ENCODE data around the gene TMEM151B. TPM values are rescaled to one million over a fixed set of nuclear protein-coding genes. Genes with fewer than 3 reads are reported as not detected.
"Not testable (repeated sequence)": the region's sequence is repeated elsewhere in the genome, so short reads cannot be mapped to it uniquely, and the experiment has no call there.

TMEM151B gene
- total and polyA plus RNA-seq, 5 donors = 0.26 to 1.1 (median 0.88) TPM; not detected in 2

DNA sequence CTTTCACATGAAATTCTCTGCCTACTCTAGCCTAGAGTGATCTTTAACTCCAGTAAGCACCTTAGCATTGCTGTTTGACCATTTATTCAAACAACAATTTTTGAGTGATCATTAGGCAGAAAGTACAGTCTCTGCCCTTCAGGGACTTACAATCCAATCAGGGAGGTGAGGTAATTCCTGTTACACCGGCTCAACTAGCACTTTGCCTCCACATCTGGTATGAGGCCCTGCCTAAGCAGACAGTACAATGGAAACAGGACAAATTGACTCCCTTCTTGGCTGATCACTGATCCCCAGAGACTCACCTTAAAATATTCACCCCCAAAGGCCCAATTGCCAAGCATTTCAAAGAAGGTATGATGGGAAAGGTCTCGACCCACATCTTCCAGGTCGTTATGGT lies 41.5 kb downstream of the TMEM151B start:
- Histone ChIP-seq H3K4me3 (ENCODE audit: low read length) (no peak overlapping the region), H3K27ac (ENCODE audit: low read length) (no peak overlapping the region), H3K27me3 (ENCODE audit: control insufficient read depth, insufficient read depth) (no peaks in the 10 kb centered on the region), H3K9me3 (ENCODE audit: control insufficient read depth, low read length) (no peaks in the 10 kb centered on the region), H3K4me1 (ENCODE audit: control insufficient read depth, insufficient read depth, low read length) (peaks cover 3% of the 10 kb centered on the region)
- WGBS = 78% methylated on average over 3 of the region's 3 CpGs
- ATAC-seq (no peak), DNase-seq (no peak)
- intact Hi-C loops (cut with DNase I) = loop anchor here in 1 of 4 donors (10.0 kb wide), 1 partner anchor 137 kb away; no protein-coding TSS in a partner anchor

GRCh38 chr6:44312901-44313788 lies 42.9 kb downstream of the TMEM151B start, which contains the start of gene AARS2:
Gene AARS2, minus strand, starts transcription at chr6:44313347. Its CDS starts 24 bp downstream, at chr6:44313323.
- ATAC-seq (peak; percentile 93 to 95), DNase-seq (peak; percentile 87 to 95 (median 94))
- WGBS = 3% methylated on average over 52 of the region's 52 CpGs
- H3K4me1 ChIP-seq (ENCODE audit: control insufficient read depth, insufficient read depth, low read length) = peaks cover 3% of the 10 kb centered on the region
- H3K27ac ChIP-seq (ENCODE audit: low read length) = peak within 1 kb of the TSS; percentile 57
- H3K4me3 ChIP-seq (ENCODE audit: low read length) = peak within 1 kb of the TSS; percentile 81
- intact Hi-C loops (cut with DNase I) = loop anchor here in 1 of 4 donors (10.0 kb wide), 1 partner anchor 138 kb away; no protein-coding TSS in a partner anchor
- H3K27me3 ChIP-seq (ENCODE audit: control insufficient read depth, insufficient read depth) = no peaks in the 10 kb centered on the region
- H3K9me3 ChIP-seq (ENCODE audit: control insufficient read depth, low read length) = no peaks in the 10 kb centered on the region

GRCh38 chr6:44314657-44315056 lies 44.4 kb downstream of the TMEM151B start:
- WGBS = 90% methylated on average over 8 of the region's 8 CpGs
- H3K27me3 ChIP-seq (ENCODE audit: control insufficient read depth, insufficient read depth); H3K4me1 ChIP-seq (ENCODE audit: control insufficient read depth, insufficient read depth, low read length); H3K27ac ChIP-seq (ENCODE audit: low read length); ATAC-seq; H3K4me3 ChIP-seq (ENCODE audit: low read length); DNase-seq; H3K9me3 ChIP-seq (ENCODE audit: control insufficient read depth, low read length): not testable (repeated sequence)
- intact Hi-C loops (cut with DNase I) = loop anchor here in 1 of 4 donors (10.0 kb wide), 1 partner anchor 140 kb away; no protein-coding TSS in a partner anchor

DNA sequence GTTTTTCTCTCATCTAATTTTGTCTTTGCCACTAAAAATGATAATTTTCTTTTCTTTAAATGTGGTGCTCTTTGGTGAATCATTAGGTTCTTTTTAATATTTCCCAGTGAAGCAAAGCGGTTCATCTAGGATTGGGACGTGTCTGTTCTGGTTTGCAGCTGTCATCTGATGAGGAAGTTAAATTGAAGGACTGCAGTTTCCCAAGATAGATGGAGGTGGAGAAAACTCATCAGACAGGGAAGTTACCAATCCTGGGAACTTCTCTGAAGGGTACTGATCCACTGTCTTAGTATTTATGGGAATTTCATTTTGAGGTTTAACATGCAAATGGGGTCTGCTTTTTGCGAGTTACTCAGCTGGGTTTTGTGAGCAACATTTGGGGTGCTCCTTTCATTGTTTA lies 45.3 kb downstream of the TMEM151B start:
- intact Hi-C loops (cut with DNase I) = loop anchor here in 1 of 4 donors (10.0 kb wide), 1 partner anchor 141 kb away; no protein-coding TSS in a partner anchor
- H3K4me1 ChIP-seq (ENCODE audit: control insufficient read depth, insufficient read depth, low read length) = peaks cover 3% of the 10 kb centered on the region
- H3K27me3 ChIP-seq (ENCODE audit: control insufficient read depth, insufficient read depth) = no peaks in the 10 kb centered on the region
- no peak for DNase-seq
- no peak for ATAC-seq
- H3K9me3 ChIP-seq (ENCODE audit: control insufficient read depth, low read length) = no peaks in the 10 kb centered on the region
- 63% methylated on average over 3 of the region's 3 CpGs for WGBS
- no peak overlapping the region for H3K4me3 ChIP-seq (ENCODE audit: low read length)
- H3K27ac ChIP-seq (ENCODE audit: low read length) = no peak overlapping the region

DNA sequence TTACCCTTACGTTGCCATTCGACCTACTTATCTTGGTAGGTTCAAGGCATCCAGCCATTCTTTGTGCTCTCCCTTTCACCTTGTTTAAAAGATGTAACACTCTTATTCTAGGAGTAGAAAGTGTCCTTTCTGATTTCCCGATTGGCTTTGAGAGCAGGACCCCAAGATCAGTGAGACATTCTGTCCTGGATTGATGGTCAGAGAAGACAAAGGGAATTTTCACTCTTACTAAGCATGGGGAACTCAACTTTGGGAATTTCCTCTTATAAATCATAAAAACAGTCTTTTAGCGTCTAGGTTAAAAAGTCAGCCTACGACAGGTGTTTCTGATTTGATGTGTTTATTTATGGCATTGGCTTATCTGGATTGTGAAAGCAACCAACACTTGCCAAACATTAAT lies 45.7 kb downstream of the TMEM151B start:
- Histone ChIP-seq H3K4me3 (ENCODE audit: low read length) (no peak overlapping the region), H3K4me1 (ENCODE audit: control insufficient read depth, insufficient read depth, low read length) (peaks cover 3% of the 10 kb centered on the region), H3K27ac (ENCODE audit: low read length) (no peak overlapping the region), H3K9me3 (ENCODE audit: control insufficient read depth, low read length) (no peaks in the 10 kb centered on the region), H3K27me3 (ENCODE audit: control insufficient read depth, insufficient read depth) (no peaks in the 10 kb centered on the region)
- DNase-seq = no peak
- no peak for ATAC-seq
- intact Hi-C loops (cut with DNase I) = loop anchor here in 1 of 4 donors (10.0 kb wide), 1 partner anchor 141 kb away; no protein-coding TSS in a partner anchor
- WGBS = 67% methylated on average over 5 of the region's 5 CpGs

DNA sequence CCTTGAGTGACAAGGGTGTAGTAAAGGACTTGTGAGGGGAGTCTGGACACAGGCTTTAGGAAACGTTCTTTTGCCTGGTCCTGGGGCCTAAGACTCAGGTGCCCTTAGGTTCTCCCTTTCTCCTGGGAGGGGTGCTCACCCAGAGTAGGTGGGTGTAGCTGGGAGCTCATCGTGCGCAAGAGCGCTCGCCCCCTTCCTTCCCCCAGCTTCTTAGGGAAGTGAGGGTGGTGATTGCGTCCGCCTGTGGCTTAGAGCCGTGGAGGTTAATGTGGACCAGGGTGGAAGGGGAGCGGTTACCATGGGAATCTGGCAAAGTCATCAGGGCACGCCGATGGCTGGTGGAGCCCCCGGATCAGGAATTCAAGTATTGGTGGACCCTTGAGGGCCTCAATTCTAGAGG lies 46.2 kb downstream of the TMEM151B start:
- DNase-seq (no peak), ATAC-seq (no peak)
- intact Hi-C loops (cut with DNase I) = loop anchor here in 1 of 4 donors (10.0 kb wide), 1 partner anchor 142 kb away; no protein-coding TSS in a partner anchor
- Histone ChIP-seq H3K4me1 (ENCODE audit: control insufficient read depth, insufficient read depth, low read length) (peaks cover 3% of the 10 kb centered on the region), H3K4me3 (ENCODE audit: low read length) (no peak overlapping the region), H3K27ac (ENCODE audit: low read length) (no peak overlapping the region), H3K27me3 (ENCODE audit: control insufficient read depth, insufficient read depth) (no peaks in the 10 kb centered on the region), H3K9me3 (ENCODE audit: control insufficient read depth, low read length) (no peaks in the 10 kb centered on the region)
- 76% methylated on average over 12 of the region's 12 CpGs for WGBS

GRCh38 chr6:44317136-44317631 lies 46.9 kb downstream of the TMEM151B start:
- not testable (repeated sequence) for H3K4me3 ChIP-seq (ENCODE audit: low read length); H3K4me1 ChIP-seq (ENCODE audit: control insufficient read depth, insufficient read depth, low read length); ATAC-seq; H3K9me3 ChIP-seq (ENCODE audit: control insufficient read depth, low read length); H3K27ac ChIP-seq (ENCODE audit: low read length); H3K27me3 ChIP-seq (ENCODE audit: control insufficient read depth, insufficient read depth); DNase-seq
- WGBS = 60% methylated on average over 9 of the region's 9 CpGs
- intact Hi-C loops (cut with DNase I) = loop anchor here in 1 of 4 donors (10.0 kb wide), 1 partner anchor 142 kb away; no protein-coding TSS in a partner anchor

DNA sequence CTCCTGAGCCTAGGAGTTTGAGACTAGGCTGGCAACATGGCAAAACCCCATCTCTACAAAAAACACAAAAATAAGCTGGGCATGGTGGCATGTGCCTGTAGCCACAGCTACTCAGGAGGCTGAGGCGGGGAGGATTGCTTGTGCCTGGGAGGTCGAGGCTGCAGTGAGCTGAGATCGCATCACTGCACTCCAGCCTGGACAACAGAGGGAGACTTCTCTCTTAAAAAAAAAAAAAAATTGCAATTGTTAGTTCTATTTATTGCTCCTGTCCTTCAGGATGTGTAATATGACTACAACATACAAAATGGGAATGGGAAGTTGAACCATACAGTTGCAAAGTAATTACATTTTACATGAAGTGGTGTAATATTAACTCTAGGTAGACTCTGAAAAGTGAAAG lies 51.0 kb downstream of the TMEM151B start:
- no peak for ATAC-seq
- Histone ChIP-seq H3K4me3 (ENCODE audit: low read length) (no peak overlapping the region), H3K4me1 (ENCODE audit: control insufficient read depth, insufficient read depth, low read length) (no peaks in the 10 kb centered on the region), H3K27ac (ENCODE audit: low read length) (no peak overlapping the region), H3K9me3 (ENCODE audit: control insufficient read depth, low read length) (no peaks in the 10 kb centered on the region), H3K27me3 (ENCODE audit: control insufficient read depth, insufficient read depth) (no peaks in the 10 kb centered on the region)
- whole genome bisulfite sequencing = 78% methylated on average over 3 of the region's 3 CpGs
- no peak for DNase-seq
- intact Hi-C loops (cut with DNase I) = no loop called here

GRCh38 chr6:44327096-44327495 lies 56.8 kb downstream of the TMEM151B start:
- no peak overlapping the region for H3K4me3 ChIP-seq (ENCODE audit: low read length)
- no peaks in the 10 kb centered on the region for H3K27me3 ChIP-seq (ENCODE audit: control insufficient read depth, insufficient read depth)
- intact Hi-C loops (cut with DNase I) = no loop called here
- ATAC-seq (no peak), DNase-seq (no peak)
- no peak overlapping the region for H3K27ac ChIP-seq (ENCODE audit: low read length)
- no peaks in the 10 kb centered on the region for H3K4me1 ChIP-seq (ENCODE audit: control insufficient read depth, insufficient read depth, low read length)
- no peaks in the 10 kb centered on the region for H3K9me3 ChIP-seq (ENCODE audit: control insufficient read depth, low read length)

DNA sequence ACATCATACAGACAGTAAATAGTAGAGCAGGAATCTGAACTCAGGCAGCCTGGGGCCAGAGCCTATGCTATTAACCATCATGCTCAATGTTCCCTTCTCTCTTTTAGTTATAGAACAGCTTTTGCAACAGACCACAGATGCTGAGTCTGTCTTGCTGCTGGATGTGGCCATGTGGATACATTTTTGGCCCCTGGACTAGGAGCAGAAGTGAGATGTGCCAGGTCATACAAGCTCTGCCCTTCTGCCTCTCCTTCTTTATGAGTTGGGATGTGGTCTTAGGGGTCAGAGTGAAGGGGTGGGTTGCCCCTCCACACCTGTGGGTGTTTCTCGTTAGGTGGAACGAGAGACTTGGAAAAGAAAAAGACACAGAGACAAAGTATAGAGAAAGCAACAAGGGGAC lies 57.5 kb downstream of the TMEM151B start:
- H3K27ac ChIP-seq (ENCODE audit: low read length) = no peak overlapping the region
- no peaks in the 10 kb centered on the region for H3K9me3 ChIP-seq (ENCODE audit: control insufficient read depth, low read length)
- no peaks in the 10 kb centered on the region for H3K4me1 ChIP-seq (ENCODE audit: control insufficient read depth, insufficient read depth, low read length)
- H3K4me3 ChIP-seq (ENCODE audit: low read length) = no peak overlapping the region
- ATAC-seq (no peak), DNase-seq (no peak)
- WGBS = 64% methylated on average over 2 of the region's 2 CpGs
- H3K27me3 ChIP-seq (ENCODE audit: control insufficient read depth, insufficient read depth) = no peaks in the 10 kb centered on the region
- intact Hi-C loops (cut with DNase I) = no loop called here

GRCh38 chr6:44328203-44328602 lies 58.0 kb downstream of the TMEM151B start:
- H3K4me3 ChIP-seq (ENCODE audit: low read length); intact Hi-C loops (cut with DNase I); H3K4me1 ChIP-seq (ENCODE audit: control insufficient read depth, insufficient read depth, low read length); H3K27ac ChIP-seq (ENCODE audit: low read length); DNase-seq; H3K27me3 ChIP-seq (ENCODE audit: control insufficient read depth, insufficient read depth); H3K9me3 ChIP-seq (ENCODE audit: control insufficient read depth, low read length); ATAC-seq: not testable (repeated sequence)
- WGBS = 35% methylated on average over 7 of the region's 9 CpGs
